A673 (cell line): Measurements from ENCODE around the gene GET4.

Experiments used
- CTCF ChIP-seq: fragments of 300-800, 200-600 bp; sonication (generic); conservative IDR thresholded peaks from 2 replicates; pipeline ENCODE4 v1.5.1; 2017; ENCODE audit warnings: low read depth, mild to moderate bottlenecking, antibody characterized with exemption, low read length, moderate library complexity, mixed read lengths
- EZH2 ChIP-seq: fragments of 200-600 bp; sonication (generic); IDR thresholded peaks from 2 replicates; pipeline ENCODE4 v1.6.1; 2017; ENCODE audit warnings: borderline replicate concordance, low read depth, mild to moderate bottlenecking, mixed read lengths, antibody characterized with exemption, low read length; ENCODE audit not compliant: poor library complexity, severe bottlenecking

GRCh38 chr7:857661-858060 is 18.7 kb upstream of the GET4 start:
- no peak for TF ChIP-seq CTCF
- TF ChIP-seq EZH2, result no peak
